ENCODE data around the gene CDH2.

Gene CDH2

DNA sequence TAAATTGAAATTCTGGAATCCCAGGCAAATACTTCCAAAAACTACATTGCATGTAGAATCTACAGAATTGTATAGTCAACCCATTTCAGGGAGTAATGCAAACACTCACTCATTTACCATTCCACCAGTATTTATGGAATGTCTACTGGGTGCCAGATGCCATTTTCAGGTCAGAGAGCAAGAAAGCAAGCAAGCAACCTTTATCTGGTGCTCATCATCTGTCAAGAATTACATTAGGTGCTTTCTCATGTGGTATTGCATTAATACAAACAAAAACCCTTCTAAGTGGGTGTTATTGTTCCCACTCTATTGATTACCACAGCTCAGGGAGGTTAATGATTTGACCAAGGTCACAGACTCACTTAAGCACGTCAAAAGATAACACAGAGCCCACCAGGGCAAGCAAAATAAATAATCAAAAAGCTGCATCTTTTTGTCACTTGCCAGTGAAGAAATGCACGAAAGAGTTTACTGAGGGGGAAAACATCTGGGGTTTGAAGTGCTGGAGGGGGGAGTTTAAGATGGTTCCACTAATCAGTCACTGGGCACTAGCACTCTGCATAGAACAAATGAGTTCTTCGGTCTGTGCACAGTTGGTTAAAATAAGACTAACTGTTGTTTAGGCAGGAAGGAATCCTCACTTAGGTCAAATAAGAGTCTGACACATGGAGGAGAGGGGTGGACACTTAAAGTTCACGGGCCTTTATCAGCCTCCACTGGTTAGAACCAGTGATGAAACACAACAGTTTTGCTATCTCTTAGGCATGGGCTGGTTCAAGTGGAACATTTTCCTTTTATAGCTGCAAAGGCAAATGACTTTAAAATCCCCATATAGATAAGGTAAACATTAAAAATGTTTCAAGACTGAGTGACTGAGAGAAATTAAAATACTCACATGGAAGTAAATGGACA is 208.8 kb downstream of the CDH2 start:
- Histone ChIP-seq H3K9ac (ENCODE audit: insufficient read length) (no peak overlapping the region), H3K36me3 (ENCODE audit: insufficient read depth, low read length) (no peaks in the 10 kb centered on the region), H3K4me3 (no peak overlapping the region), H3K27ac (no peak overlapping the region), H3K9me3 (ENCODE audit: low read depth, low read length) (no peaks in the 10 kb centered on the region)
- TF ChIP-seq EZH2 (IDR thresholded peaks at IDR 0.05) (no peak), FOXP2 (optimal IDR thresholded peaks at IDR 0.05; ENCODE audit: control extremely low read depth, extremely low read length, insufficient read depth) (no peak), POLR2AphosphoS5 (IDR thresholded peaks at IDR 0.05; ENCODE audit: borderline replicate concordance, low read depth, low read length) (no peak)
- no peak for DNase-seq (ENCODE audit: low read depth, low spot score)

- Histone ChIP-seq H3K27ac (no peak overlapping the region), H3K9ac (ENCODE audit: insufficient read length) (no peak overlapping the region), H3K36me3 (ENCODE audit: insufficient read depth, low read length) (no peaks in the 10 kb centered on the region), H3K4me3 (no peak overlapping the region), H3K9me3 (ENCODE audit: low read depth, low read length) (no peaks in the 10 kb centered on the region)
- DNase-seq (ENCODE audit: low read depth, low spot score) = no peak
- TF ChIP-seq FOXP2 (optimal IDR thresholded peaks at IDR 0.05; ENCODE audit: control extremely low read depth, extremely low read length, insufficient read depth) (no peak), EZH2 (IDR thresholded peaks at IDR 0.05) (no peak), POLR2AphosphoS5 (IDR thresholded peaks at IDR 0.05; ENCODE audit: borderline replicate concordance, low read depth, low read length) (no peak)
These were observed 210.0 kb downstream of the CDH2 start for GRCh38 chr18:27966881-27967280.

DNA sequence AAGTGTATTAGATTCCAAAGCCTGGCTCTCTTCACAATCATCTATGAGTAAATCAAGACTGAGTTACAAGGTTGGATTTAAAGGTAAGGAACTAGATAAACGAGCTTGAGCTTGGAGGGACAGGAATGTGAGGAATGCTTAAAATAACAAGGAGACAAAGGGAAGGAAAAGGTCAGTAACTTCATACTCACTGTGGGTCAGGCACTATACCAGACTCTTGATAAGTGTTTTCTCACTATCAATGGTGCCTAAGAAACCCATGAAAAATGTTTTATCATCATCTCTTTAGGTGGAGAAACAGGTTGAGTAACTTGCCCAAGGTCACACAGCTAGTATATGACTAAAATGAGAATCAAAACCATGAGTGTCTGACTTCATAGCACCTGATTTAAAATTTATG is 212.1 kb downstream of the CDH2 start:
- Histone ChIP-seq H3K27ac (no peak overlapping the region), H3K4me3 (no peak overlapping the region), H3K36me3 (ENCODE audit: insufficient read depth, low read length) (no peaks in the 10 kb centered on the region), H3K9me3 (ENCODE audit: low read depth, low read length) (no peaks in the 10 kb centered on the region), H3K9ac (ENCODE audit: insufficient read length) (no peak overlapping the region)
- no peak for DNase-seq (ENCODE audit: low read depth, low spot score)
- TF ChIP-seq FOXP2 (optimal IDR thresholded peaks at IDR 0.05; ENCODE audit: control extremely low read depth, extremely low read length, insufficient read depth) (no peak), EZH2 (IDR thresholded peaks at IDR 0.05) (no peak), POLR2AphosphoS5 (IDR thresholded peaks at IDR 0.05; ENCODE audit: borderline replicate concordance, low read depth, low read length) (no peak)

DNA sequence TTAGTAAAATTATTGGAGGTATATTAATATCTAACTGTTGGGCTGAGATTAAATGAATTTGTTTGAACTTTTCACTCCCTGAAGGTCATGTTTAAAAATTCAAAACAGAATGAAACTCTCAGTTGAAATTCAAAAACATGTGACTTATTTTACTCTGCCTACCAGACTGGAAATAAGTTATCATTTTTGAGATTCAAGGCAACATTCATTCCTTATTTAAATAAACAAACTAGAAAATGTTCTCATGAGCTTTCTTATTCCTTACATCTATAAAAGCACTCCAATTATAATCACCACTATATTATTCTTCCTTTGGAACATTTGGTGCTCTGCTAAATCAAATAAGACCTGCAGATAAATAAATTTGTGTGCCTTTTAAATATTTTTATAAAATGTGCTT is 217.8 kb downstream of the CDH2 start:
- H3K9me3 ChIP-seq (ENCODE audit: low read depth, low read length) = no peaks in the 10 kb centered on the region
- TF ChIP-seq POLR2AphosphoS5 (IDR thresholded peaks at IDR 0.05; ENCODE audit: borderline replicate concordance, low read depth, low read length) (no peak), FOXP2 (optimal IDR thresholded peaks at IDR 0.05; ENCODE audit: control extremely low read depth, extremely low read length, insufficient read depth) (no peak), EZH2 (IDR thresholded peaks at IDR 0.05) (no peak)
- no peaks in the 10 kb centered on the region for H3K36me3 ChIP-seq (ENCODE audit: insufficient read depth, low read length)
- no peak overlapping the region for H3K9ac ChIP-seq (ENCODE audit: insufficient read length)
- H3K27ac ChIP-seq = no peak overlapping the region
- no peak overlapping the region for H3K4me3 ChIP-seq
- DNase-seq (ENCODE audit: low read depth, low spot score) = no peak

GRCh38 chr18:27956001-27956640 is 220.8 kb downstream of the CDH2 start:
- H3K27ac ChIP-seq = no peak overlapping the region
- no peak for DNase-seq (ENCODE audit: low read depth, low spot score)
- H3K36me3 ChIP-seq (ENCODE audit: insufficient read depth, low read length) = no peaks in the 10 kb centered on the region
- TF ChIP-seq POLR2AphosphoS5 (IDR thresholded peaks at IDR 0.05; ENCODE audit: borderline replicate concordance, low read depth, low read length) = no peak
- no peak for TF ChIP-seq FOXP2 (optimal IDR thresholded peaks at IDR 0.05; ENCODE audit: control extremely low read depth, extremely low read length, insufficient read depth)
- TF ChIP-seq EZH2 (IDR thresholded peaks at IDR 0.05) = no peak
- H3K4me3 ChIP-seq = no peak overlapping the region
- H3K9ac ChIP-seq (ENCODE audit: insufficient read length) = no peak overlapping the region
- no peaks in the 10 kb centered on the region for H3K9me3 ChIP-seq (ENCODE audit: low read depth, low read length)

- no peak overlapping the region for H3K27ac ChIP-seq
- no peak for TF ChIP-seq FOXP2 (optimal IDR thresholded peaks at IDR 0.05; ENCODE audit: control extremely low read depth, extremely low read length, insufficient read depth)
- no peak for TF ChIP-seq EZH2 (IDR thresholded peaks at IDR 0.05)
- no peak overlapping the region for H3K9ac ChIP-seq (ENCODE audit: insufficient read length)
- H3K4me3 ChIP-seq = no peak overlapping the region
- H3K36me3 ChIP-seq (ENCODE audit: insufficient read depth, low read length) = no peaks in the 10 kb centered on the region
- no peaks in the 10 kb centered on the region for H3K9me3 ChIP-seq (ENCODE audit: low read depth, low read length)
- DNase-seq (ENCODE audit: low read depth, low spot score) = no peak
These were observed 222.7 kb downstream of the CDH2 start for GRCh38 chr18:27954226-27954625.

GRCh38 chr18:27952741-27953140 is 224.2 kb downstream of the CDH2 start:
- no peak overlapping the region for H3K9ac ChIP-seq (ENCODE audit: insufficient read length)
- DNase-seq (ENCODE audit: low read depth, low spot score) = no peak
- no peak for TF ChIP-seq EZH2 (IDR thresholded peaks at IDR 0.05)
- no peak for TF ChIP-seq POLR2AphosphoS5 (IDR thresholded peaks at IDR 0.05; ENCODE audit: borderline replicate concordance, low read depth, low read length)
- no peak for TF ChIP-seq FOXP2 (optimal IDR thresholded peaks at IDR 0.05; ENCODE audit: control extremely low read depth, extremely low read length, insufficient read depth)
- no peaks in the 10 kb centered on the region for H3K9me3 ChIP-seq (ENCODE audit: low read depth, low read length)
- no peak overlapping the region for H3K27ac ChIP-seq
- no peaks in the 10 kb centered on the region for H3K36me3 ChIP-seq (ENCODE audit: insufficient read depth, low read length)
- no peak overlapping the region for H3K4me3 ChIP-seq

DNA sequence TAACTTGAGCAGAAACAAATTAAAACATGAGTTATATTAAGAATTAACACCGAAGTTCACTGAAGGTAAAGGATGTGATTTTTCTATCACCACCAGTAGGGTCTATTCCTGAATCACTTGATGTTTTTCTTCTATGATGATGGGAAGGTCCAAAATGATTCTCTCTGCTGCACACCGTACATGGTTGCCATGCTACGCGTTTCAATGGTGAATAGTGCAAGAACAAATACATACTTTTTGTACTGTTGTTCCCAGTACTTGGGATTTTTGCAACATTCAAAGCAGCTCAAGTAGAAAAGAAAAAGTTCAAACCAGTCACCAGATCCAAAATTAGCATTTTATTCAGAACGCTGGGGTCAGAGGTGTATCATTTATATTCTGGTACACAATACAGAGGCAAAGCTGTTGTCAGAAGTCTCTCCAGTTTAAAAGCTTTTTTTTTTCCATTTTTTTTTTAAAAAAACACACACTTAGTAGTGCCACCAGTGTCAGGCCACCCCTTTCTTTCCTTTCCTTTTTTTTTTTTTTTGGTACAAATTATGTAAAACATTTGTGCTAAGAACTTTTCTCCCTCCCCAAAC is 226.2 kb downstream of the CDH2 start:
- Histone ChIP-seq H3K9ac (ENCODE audit: insufficient read length) (no peak overlapping the region), H3K9me3 (ENCODE audit: low read depth, low read length) (no peaks in the 10 kb centered on the region), H3K27ac (no peak overlapping the region), H3K4me3 (no peak overlapping the region), H3K36me3 (ENCODE audit: insufficient read depth, low read length) (no peaks in the 10 kb centered on the region)
- TF ChIP-seq FOXP2 (optimal IDR thresholded peaks at IDR 0.05; ENCODE audit: control extremely low read depth, extremely low read length, insufficient read depth) (no peak), POLR2AphosphoS5 (IDR thresholded peaks at IDR 0.05; ENCODE audit: borderline replicate concordance, low read depth, low read length) (no peak), EZH2 (IDR thresholded peaks at IDR 0.05) (no peak)
- no peak for DNase-seq (ENCODE audit: low read depth, low spot score)

Data from SK-N-MC (cell line).